Loucy (cell line): ENCODE data around the gene LTBR.

Source experiments
- H2AFZ ChIP-seq: fragments of 200-600 bp; sonication (generic); 2 replicates; pipeline ENCODE4 v1.6.0; 2016; ENCODE audit warnings: antibody characterized with exemption, mild to moderate bottlenecking, low read length, moderate library complexity
- H3F3A ChIP-seq: fragments of 200-600 bp; 2 replicates; pipeline ENCODE4 v1.6.0; 2016; ENCODE audit warnings: antibody characterized with exemption, low read depth, mild to moderate bottlenecking
- H3K27me3 ChIP-seq: fragments of 200-600 bp; sonication (generic); 2 replicates; pipeline ENCODE4 v1.6.1; 2014; ENCODE audit warnings: low read length, mild to moderate bottlenecking; ENCODE audit not compliant: insufficient read depth, poor library complexity, severe bottlenecking
- H3K36me3 ChIP-seq: fragments of 200-600 bp; sonication (generic); 2 replicates; pipeline ENCODE4 v1.6.1; 2016; ENCODE audit warnings: low read length; ENCODE audit not compliant: insufficient read depth
- H3K4me1 ChIP-seq: fragments of 200-600 bp; sonication (generic); 2 replicates; pipeline ENCODE4 v1.5.1; 2014; ENCODE audit warnings: low read length, mild to moderate bottlenecking; ENCODE audit not compliant: insufficient read depth, poor library complexity, severe bottlenecking
- H3K4me2 ChIP-seq: fragments of 200-600 bp; sonication (generic); 2 replicates; pipeline ENCODE4 v1.6.0; 2014; ENCODE audit warnings: antibody characterized with exemption, low read length, low read depth, mild to moderate bottlenecking; ENCODE audit not compliant: poor library complexity, severe bottlenecking
- H3K4me3 ChIP-seq: fragments of 200-600 bp; sonication (generic); 2 replicates; pipeline ENCODE4 v1.5.1; 2014; ENCODE audit warnings: low read length, mild to moderate bottlenecking, mixed read lengths; ENCODE audit not compliant: poor library complexity, severe bottlenecking
- H3K79me2 ChIP-seq: fragments of 200-600 bp; sonication (generic); 2 replicates; pipeline ENCODE4 v1.6.1; 2014; ENCODE audit warnings: low read length; ENCODE audit not compliant: insufficient read depth
- H3K9ac ChIP-seq: fragments of 200-600 bp; sonication (generic); 2 replicates; pipeline ENCODE4 v1.6.0; 2014; ENCODE audit warnings: mild to moderate bottlenecking, low read depth, low read length, moderate library complexity; ENCODE audit not compliant: poor library complexity, severe bottlenecking
- H3K9me2 ChIP-seq: fragments of 200-600 bp; sonication (generic); replicated peaks from 2 replicates; pipeline ENCODE4 v1.6.1; 2016; ENCODE audit warnings: low read depth, low read length, mixed read lengths
- H3K9me3 ChIP-seq: fragments of 200-600 bp; sonication (generic); 2 replicates; pipeline ENCODE4 v1.6.1; 2014; ENCODE audit warnings: mild to moderate bottlenecking, antibody characterized with exemption, low read length, low read depth; ENCODE audit not compliant: insufficient read depth
- H4K20me1 ChIP-seq: fragments of 200-600 bp; sonication (generic); 2 replicates; pipeline ENCODE4 v1.6.0; 2014; ENCODE audit warnings: antibody characterized with exemption, low read length, mild to moderate bottlenecking; ENCODE audit not compliant: insufficient read depth, poor library complexity, severe bottlenecking
- CTCF ChIP-seq: fragments of 200-600 bp; sonication (generic); conservative IDR thresholded peaks from 2 replicates; pipeline ENCODE4 v1.5.1; 2014; ENCODE audit warnings: mild to moderate bottlenecking, antibody characterized with exemption, low read length
- EZH2phosphoT487 ChIP-seq: fragments of 200-600 bp; IDR thresholded peaks from 2 replicates; pipeline ENCODE4 v1.6.1; 2018; ENCODE audit warnings: antibody characterized with exemption, mild to moderate bottlenecking, moderate library complexity, borderline replicate concordance

LTBR gene

DNA sequence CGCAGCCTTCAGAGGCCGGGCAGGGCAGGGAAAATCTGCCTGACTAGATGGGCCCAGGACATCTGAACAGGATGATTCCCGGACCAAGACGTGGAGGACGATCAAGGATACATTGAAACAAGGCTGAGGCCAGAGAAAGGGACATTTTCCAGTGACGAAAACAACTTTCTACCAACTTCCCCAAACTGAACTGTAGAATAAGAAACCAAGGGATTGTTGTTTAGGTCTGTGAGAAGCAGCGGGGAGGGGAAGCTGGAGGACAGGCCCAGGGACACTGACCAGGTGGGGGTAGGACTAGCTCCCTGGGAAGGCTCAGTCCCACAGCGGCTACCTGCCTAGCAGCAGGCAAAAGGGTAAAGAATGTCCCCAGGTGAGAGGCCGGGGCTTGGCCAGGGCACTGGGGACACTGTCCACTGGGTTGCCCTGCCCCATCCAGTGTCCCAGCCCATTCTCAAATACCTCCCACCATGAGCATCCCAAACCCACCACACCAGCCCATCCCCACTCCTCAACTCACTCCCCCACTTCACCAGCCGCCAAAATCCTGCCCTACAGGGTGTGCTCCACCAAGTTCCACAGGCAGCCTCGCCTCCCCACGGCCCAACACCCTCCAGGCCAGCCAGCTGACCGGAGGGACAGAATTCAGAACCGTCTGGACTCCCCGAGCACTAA is 43.1 kb upstream of the LTBR start:
- Histone ChIP-seq H3K79me2 (peaks cover 69% of the 10 kb centered on the region), H3K4me1 (peaks cover 69% of the 10 kb centered on the region), H2AFZ (no peak overlapping the region), H3K9ac (peak overlapping the region; percentile 100), H3K9me2 (no peaks in the 10 kb centered on the region), H4K20me1 (peaks cover 35% of the 10 kb centered on the region), H3K4me2 (peak overlapping the region; percentile 100), H3K9me3 (no peaks in the 10 kb centered on the region), H3F3A (peaks cover 10% of the 10 kb centered on the region; the same call in 1 of the 2 replicates), H3K4me3 (peak overlapping the region; percentile 94), H3K36me3 (no peaks in the 10 kb centered on the region), H3K27me3 (peaks cover 11% of the 10 kb centered on the region)
- TF ChIP-seq EZH2phosphoT487: no peak

DNA sequence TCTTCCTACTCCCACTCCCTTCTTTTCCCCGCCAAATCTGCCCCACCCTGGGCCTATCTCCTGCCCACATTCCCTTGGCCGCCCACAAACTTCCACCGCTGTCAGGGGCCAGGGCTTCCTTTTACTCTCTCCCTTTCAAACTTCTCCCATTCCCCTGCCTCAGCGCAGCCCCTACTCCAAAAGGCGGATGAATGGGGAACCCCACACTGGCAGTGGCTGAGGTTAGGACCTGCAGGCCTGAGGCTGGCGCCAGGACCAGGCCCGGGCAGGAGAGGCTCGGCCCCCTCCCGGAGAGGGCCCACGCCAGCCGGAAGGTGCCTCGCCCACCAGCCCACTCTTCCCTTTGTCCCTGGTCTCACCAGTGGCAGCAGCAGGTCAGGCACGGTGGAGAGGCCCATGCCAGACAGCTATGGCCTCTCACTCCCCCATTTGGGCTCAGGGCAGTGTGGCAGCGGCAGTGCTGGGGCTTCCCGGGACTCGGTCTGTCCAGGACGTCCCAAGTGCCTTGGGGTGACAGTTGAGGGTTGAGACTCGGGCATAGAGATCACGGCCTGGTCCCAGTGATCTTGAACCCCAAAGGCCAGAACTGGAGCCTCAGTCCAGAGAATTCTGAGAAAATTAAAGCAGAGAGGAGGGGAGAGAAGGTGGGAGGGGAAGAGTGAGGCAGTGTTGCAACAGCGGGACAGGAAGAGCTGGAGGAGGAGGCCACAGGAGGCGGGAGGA is 42.4 kb upstream of the LTBR start, which contains the start of gene TNFRSF1A:
TSS of gene TNFRSF1A (minus strand) at position 660 of the 723 bp plus-strand sequence. CDS start at position 398, 262 bp downstream.
- Histone ChIP-seq H3K27me3 (peaks cover 11% of the 10 kb centered on the region), H4K20me1 (peaks cover 31% of the 10 kb centered on the region), H3K4me1 (peaks cover 74% of the 10 kb centered on the region), H3K9me3 (no peaks in the 10 kb centered on the region), H3K4me2 (peak within 1 kb of the TSS; percentile 100), H2AFZ (peak within 1 kb of the TSS; percentile 4; the same call in 1 of the 2 replicates), H3K9me2 (no peaks in the 10 kb centered on the region), H3K9ac (peak within 1 kb of the TSS; percentile 100), H3K4me3 (peak within 1 kb of the TSS; percentile 94), H3K79me2 (peaks cover 63% of the 10 kb centered on the region), H3K36me3 (no peaks in the 10 kb centered on the region), H3F3A (peaks cover 8% of the 10 kb centered on the region; the same call in 1 of the 2 replicates)
- TF ChIP-seq CTCF (no peak), EZH2phosphoT487 (no peak)

- Histone ChIP-seq H3K9me3 (no peaks in the 10 kb centered on the region), H3K36me3 (no peaks in the 10 kb centered on the region), H3K9ac (peak overlapping the region; percentile 100), H3K4me1 (peaks cover 76% of the 10 kb centered on the region), H3K4me2 (peak overlapping the region; percentile 100), H3K4me3 (peak overlapping the region; percentile 94), H3K27me3 (peaks cover 11% of the 10 kb centered on the region), H3F3A (peaks cover 8% of the 10 kb centered on the region; the same call in 1 of the 2 replicates), H2AFZ (peak overlapping the region; percentile 4; the same call in 1 of the 2 replicates), H4K20me1 (peaks cover 31% of the 10 kb centered on the region), H3K9me2 (no peaks in the 10 kb centered on the region), H3K79me2 (peaks cover 57% of the 10 kb centered on the region)
- TF ChIP-seq CTCF: no peak
- no peak for TF ChIP-seq EZH2phosphoT487
Observed at GRCh38 chr12:6342140-6342889, 41.6 kb upstream of the LTBR start.
